A549 treated with AZD9567 at 1 μM for 4 hours (cell line): ENCODE measurements around the gene MKRN2OS. TPM values are rescaled to one million over a fixed set of nuclear protein-coding genes. Genes with fewer than 3 reads are reported as not detected.

Experiments used
- total RNA-seq: library from RNA; stranded (reverse); fragments of 200-300 nt; extraction: Qiagen RNA extraction; gene quantifications from 5 replicates; pipeline ENCODE4 v1.2.3, GENCODE V29; 2022; ENCODE audit not compliant: insufficient read depth

Gene MKRN2OS, protein sequence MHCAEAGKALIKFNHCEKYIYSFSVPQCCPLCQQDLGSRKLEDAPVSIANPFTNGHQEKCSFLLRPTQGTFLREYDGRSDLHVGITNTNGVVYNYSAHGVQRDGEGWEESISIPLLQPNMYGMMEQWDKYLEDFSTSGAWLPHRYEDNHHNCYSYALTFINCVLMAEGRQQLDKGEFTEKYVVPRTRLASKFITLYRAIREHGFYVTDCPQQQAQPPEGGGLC
- not detected in 5 replicates for total RNA-seq

DNA sequence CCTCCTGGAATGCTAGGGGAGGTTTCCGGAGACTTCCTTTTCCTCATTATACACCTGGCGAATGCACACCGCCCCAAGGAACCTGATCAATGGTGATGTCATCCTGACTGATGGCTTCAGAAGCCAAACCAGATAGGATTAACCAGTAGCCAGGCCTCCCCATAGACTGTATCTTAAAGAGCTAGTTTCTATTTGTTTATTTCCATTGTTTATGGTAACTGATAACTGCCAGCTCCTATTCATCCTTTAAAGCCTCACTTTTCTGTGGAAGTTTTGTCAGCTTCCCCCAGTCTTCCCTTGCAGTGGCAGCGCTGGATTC, at the start of gene MKRN2OS:
Gene MKRN2OS, minus strand, starts transcription at position 27 of the 319 bp plus-strand sequence. CDS start 35 bp downstream, outside the sequence.

DNA sequence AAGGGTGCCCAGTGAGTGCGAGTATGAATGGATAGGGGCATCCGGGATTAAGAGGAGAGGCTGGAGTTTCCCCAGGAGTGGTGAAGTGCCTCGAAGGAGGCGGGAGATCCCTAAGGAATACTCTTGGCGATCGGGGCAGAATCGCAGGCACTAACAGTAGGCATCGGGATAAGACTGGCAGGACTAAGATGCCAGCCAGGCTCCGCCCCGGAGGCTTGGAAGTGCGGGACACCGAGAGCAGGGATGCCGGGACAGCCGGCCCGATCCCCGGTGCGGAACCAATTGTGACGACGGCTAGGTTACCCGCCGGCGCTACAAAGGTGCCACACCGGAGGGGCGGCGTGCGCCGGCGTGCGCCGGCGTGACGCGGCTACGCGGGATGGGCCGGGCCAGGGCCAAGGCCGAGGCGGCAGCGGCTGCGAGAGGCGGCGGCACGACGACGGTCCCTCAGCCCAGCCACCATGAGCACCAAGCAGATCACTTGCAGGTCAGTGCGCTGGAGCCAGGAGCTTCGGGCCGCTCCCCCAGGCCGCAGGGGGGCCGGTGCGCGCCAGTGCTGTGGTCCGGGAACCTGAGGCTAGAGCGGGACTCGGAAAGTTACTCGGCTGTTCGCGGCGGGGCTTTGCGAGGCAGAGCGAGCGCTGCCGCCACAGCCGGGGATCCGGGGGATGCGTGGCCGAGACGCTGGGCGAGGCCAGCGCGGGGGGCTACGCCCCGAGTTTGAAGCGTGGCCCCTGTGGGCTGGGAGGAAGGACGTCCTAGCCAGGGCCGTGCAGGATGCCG, 11.6 kb upstream of the MKRN2OS start, which contains the start of gene MKRN2:
Gene MKRN2, plus strand, starts transcription at position 398 of the 783 bp plus-strand sequence. Its CDS starts 64 bp downstream, at position 462.

Other genes with a start within 250 kb of the MKRN2OS start
- gene TSEN2, start 61.0 kb downstream of the MKRN2OS start, total RNA-seq = 16.1 to 17.6 TPM (median 17.5 TPM) in 5 replicates
- 26.4 to 39.0 TPM (median 29.1 TPM) in 5 replicates for gene MKRN2, start 11.6 kb upstream of the MKRN2OS start, total RNA-seq
- 61.2 to 64.4 TPM (median 62.9 TPM) in 5 replicates for gene RAF1, start 118.6 kb upstream of the MKRN2OS start, total RNA-seq
- 0.23 to 0.41 TPM (median 0.36 TPM) in 4 of 5 replicates, not detected in the other for gene TMEM40, start 213.8 kb upstream of the MKRN2OS start, total RNA-seq